ENCODE measurements around the gene ST6GAL1.

The ST6GAL1 gene

DNA sequence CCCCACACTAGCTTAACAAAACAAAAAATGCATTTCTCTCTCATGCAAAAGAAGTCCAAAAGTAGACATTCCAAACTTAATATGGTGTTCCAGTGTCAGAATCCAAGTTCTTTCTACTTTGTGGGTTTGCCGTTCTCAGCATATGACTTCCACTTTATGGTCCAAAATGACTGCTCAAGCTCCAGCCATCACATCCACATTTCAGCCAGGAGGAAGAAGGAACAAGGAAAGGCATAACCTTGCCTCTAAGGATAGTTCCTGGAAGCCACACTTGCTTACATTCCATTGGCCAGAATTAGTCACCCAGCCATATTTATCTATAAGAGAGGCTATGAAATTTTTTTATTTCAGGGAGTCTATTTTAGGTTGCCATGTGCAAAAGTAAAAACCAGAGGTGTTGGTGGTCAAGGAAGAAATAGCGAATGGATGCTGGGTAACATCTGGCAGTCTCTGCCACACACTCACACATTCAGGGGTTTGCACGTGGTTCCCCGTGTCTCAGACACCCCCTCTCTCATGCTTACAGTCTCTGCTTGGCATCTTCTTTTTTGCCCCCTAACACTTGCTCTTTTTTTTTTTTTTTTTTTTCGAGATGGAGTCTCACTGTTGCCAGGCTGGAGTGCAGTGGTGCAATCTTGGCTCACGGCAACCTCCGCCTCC lies 139.7 kb downstream of the ST6GAL1 start:
- TF ChIP-seq CTCF (IDR thresholded peaks at IDR 0.05; ENCODE audit: extremely low read depth, missing control alignments), result no peak
- no peak for DNase-seq (ENCODE audit: low spot score)

GRCh38 chr3:187072102-187072501 lies 141.8 kb downstream of the ST6GAL1 start:
- no peak for TF ChIP-seq CTCF (IDR thresholded peaks at IDR 0.05; ENCODE audit: extremely low read depth, missing control alignments)
- no peak for DNase-seq (ENCODE audit: low spot score)

- no peak for TF ChIP-seq CTCF (IDR thresholded peaks at IDR 0.05; ENCODE audit: extremely low read depth, missing control alignments)
- no peak for DNase-seq (ENCODE audit: low spot score)
These were observed 142.2 kb downstream of the ST6GAL1 start for GRCh38 chr3:187072511-187072910.

DNA sequence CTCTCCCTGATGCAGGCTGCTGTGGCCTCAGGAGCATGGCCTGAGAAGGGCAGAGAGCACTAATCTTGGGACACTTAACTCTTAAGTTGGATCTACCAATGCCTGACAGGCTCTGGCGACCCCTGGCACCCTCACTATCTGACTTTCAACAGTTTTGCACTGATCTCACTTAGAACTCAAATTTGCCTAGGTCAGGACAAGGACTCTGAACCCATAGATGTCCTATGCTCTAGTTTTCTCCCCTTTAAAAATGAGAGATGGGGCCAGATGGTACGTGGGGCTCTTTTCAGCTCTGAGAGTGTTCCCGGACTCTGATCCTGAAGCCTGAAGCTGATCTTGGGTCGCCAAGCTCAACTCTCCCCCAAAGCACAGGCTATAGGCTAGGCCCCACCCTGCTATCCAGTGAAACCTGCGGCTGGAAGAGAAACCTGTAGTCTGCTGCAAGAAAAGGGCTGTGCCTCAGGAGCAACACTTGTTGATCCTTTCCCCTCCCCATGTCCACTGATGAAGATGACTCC lies 143.3 kb downstream of the ST6GAL1 start:
- no peak for DNase-seq (ENCODE audit: low spot score)
- TF ChIP-seq CTCF (IDR thresholded peaks at IDR 0.05; ENCODE audit: extremely low read depth, missing control alignments), result no peak

DNA sequence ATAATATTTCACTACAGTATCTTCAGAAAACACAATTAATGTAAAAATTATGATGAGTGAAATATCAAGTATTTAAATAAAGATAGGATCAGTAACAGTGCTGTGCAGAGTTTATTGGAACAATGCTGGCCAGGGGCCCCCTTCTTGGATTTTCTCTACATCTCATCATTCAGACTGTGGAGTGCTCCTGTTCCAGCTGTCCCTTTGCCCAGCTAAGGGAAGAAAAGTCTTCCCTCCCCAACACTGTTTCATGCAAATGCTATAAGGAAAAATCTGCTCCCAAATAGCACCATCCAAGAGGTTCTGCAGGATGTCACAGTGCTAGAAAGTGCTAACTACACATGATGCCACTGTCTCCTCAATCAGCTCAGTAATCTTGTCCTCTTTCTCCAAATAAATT lies 144.5 kb downstream of the ST6GAL1 start:
- DNase-seq (ENCODE audit: low spot score), result no peak
- no peak for TF ChIP-seq CTCF (IDR thresholded peaks at IDR 0.05; ENCODE audit: extremely low read depth, missing control alignments)

GRCh38 chr3:187076297-187076696 lies 146.0 kb downstream of the ST6GAL1 start:
- DNase-seq (ENCODE audit: low spot score), result no peak

GRCh38 chr3:187077085-187077484 lies 146.8 kb downstream of the ST6GAL1 start:
- TF ChIP-seq CTCF (IDR thresholded peaks at IDR 0.05; ENCODE audit: extremely low read depth, missing control alignments), result no peak
- no peak for DNase-seq (ENCODE audit: low spot score)

More at GRCh38 chr3:187076297-187076696, 146.0 kb downstream of the ST6GAL1 start:
- no peak for TF ChIP-seq CTCF (IDR thresholded peaks at IDR 0.05; ENCODE audit: extremely low read depth, missing control alignments)
